ENCODE results near the gene PGM1.

DNA sequence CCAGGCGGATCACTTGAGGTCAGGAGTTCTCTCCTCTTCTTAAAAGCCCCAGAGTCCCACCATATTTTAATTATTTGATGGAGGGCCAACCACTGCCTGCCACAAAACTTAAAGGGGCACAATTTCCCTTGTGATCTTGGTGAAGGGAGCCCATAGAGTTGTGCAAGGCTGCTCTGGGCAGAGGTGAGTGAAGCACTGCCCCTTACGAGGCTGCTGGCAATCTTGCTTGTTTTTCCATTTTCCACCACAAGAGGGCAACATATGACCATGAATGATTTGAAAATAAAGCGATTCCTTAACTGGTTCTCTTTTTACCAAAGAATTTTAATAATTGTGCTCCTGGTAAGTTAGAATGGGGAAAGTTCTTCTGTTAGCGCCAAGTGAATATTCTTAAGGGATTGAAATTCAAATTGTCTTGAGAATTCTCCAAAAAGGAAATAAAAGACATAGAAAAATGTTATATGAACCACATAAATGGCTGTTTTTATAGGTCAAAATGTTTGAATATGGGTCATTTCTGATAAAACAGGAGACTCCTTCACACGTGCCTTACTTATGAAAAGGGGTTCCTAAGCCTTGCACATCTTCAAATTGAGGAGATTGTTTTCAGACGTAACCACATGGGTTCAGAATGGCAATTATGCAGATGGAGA, 22.7 kb downstream of the PGM1 start:
- TF ChIP-seq, protein P1, sequence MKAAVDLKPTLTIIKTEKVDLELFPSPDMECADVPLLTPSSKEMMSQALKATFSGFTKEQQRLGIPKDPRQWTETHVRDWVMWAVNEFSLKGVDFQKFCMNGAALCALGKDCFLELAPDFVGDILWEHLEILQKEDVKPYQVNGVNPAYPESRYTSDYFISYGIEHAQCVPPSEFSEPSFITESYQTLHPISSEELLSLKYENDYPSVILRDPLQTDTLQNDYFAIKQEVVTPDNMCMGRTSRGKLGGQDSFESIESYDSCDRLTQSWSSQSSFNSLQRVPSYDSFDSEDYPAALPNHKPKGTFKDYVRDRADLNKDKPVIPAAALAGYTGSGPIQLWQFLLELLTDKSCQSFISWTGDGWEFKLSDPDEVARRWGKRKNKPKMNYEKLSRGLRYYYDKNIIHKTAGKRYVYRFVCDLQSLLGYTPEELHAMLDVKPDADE (conservative IDR thresholded peaks at IDR 0.05; ENCODE audit: control insufficient read depth, low read depth, low read length) = no peak
- TF ChIP-seq, protein P2, sequence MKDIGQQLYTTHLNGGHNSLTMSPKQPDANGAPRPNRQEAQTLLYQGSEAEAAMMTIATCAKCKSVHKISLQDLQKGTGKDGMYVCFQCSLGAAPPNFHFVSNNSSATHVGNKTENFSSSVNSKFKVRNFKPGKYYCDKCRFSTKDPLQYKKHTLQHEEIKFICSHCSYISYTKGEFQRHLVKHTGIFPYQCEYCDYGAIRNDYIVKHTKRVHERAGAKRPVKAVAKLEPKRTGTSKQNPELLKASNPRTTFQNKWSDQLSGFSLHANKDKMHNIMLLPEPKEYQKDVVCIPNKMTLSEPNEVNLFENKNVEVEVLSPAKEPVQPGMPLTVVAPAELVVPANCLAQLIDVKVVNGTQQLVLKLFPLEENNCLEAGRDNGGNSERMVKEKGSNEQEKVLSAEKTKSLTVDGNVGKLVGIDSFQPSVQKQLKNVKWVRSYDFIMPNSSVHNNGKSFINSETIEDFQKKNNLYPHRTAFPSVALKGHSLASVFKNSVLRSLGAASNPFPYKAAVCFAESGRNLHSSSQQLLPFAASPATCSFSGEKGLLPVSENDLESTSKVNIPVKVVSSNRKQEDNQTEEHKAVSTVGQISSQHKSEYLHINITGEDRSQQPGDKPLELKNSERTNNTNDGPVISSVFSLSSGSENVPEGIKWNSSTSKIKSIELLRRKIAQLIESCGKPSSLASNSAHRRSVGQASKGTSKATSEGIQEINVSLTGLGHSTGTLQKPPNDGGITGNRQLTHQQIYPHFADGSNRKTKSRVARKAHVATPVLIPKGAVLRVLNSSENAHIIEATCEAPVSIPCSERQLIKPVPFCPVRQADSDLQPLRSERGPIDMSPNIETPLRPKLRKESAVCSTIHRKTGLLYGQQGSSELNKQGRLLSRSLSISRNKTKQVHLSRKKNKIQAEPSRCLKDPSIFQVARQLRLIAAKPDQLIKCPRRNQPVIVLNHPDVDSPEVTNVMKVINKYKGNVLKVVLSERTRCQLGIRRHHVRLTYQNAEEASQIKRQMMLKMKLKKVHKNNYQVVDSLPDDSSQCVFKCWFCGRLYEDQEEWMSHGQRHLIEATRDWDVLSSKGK (CRISPR knock-in tag; IDR thresholded peaks at IDR 0.05) = no peak
- no peak for TF ChIP-seq POLR2A (conservative IDR thresholded peaks at IDR 0.05)

All from K562 (cell line).